Progenitor cell of endocrine pancreas (in vitro differentiated cells): Measurements from ENCODE around the gene RIOK3. TPM values are rescaled to one million over a fixed set of nuclear protein-coding genes. Genes with fewer than 3 reads are reported as not detected.

Experiments
- DNase-seq: peaks from one replicate; pipeline ENCODE4 v3.0.0; 2021; ENCODE audit warnings: low spot score; ENCODE audit not compliant: unreplicated experiment
- H3K27ac Mint-ChIP-seq: 2 replicates; pipeline ENCODE4 v1.8.0; 2021; ENCODE audit warnings: mild to moderate bottlenecking, moderate library complexity, mixed read lengths
- H3K27me3 Mint-ChIP-seq: 2 replicates; pipeline ENCODE4 v1.8.0; 2021; ENCODE audit warnings: mixed read lengths
- H3K36me3 Mint-ChIP-seq: 2 replicates; pipeline ENCODE4 v1.8.0; 2022; ENCODE audit warnings: mixed read lengths; ENCODE audit not compliant: insufficient read depth
- H3K4me1 Mint-ChIP-seq: 2 replicates; pipeline ENCODE4 v1.8.0; 2021; ENCODE audit warnings: low read depth, mixed read lengths
- H3K4me3 Mint-ChIP-seq: 2 replicates; pipeline ENCODE4 v1.8.0; 2021; ENCODE audit warnings: low read depth, mild to moderate bottlenecking, moderate library complexity, mixed read lengths
- H3K9me3 Mint-ChIP-seq: 2 replicates; pipeline ENCODE4 v1.8.0; 2021; ENCODE audit warnings: low read depth, mixed read lengths
- total RNA-seq: library from RNA; stranded (reverse); gene quantifications from 2 replicates; pipeline ENCODE4 v1.2.1, GENCODE V29; 2021
- TF ChIP-seq, protein P1 (sequence below): fragments of 200-600 bp; sonication (generic); IDR thresholded peaks from one replicate; pipeline ENCODE4 v1.5.0; 2021; ENCODE audit warnings: antibody characterized with exemption, mild to moderate bottlenecking; ENCODE audit not compliant: unreplicated experiment

RIOK3 gene
- total RNA-seq, 1 donor from 2014 or later = 52.8 TPM

DNA sequence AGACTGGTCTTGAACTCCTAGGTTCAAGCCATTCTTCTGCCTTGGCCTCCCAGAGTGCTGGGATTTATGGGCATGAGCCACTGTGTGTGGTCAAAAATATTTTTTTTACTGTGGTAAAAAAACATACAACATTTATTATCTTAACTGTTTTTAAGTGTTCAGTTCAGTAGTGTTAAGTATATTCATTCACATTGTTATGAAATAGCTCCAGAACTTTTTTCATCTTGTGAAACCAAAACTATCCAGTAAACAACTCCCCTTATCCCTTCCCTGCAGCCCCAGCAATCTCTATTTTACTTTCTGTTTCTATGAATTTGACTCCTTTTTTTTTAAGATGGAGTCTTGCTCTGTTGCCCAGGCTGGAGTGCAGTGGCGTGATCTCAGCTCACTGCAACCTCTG lies 59.6 kb downstream of the RIOK3 start:
- H3K27me3 Mint-ChIP-seq = no peaks in the 10 kb centered on the region
- TF ChIP-seq, protein P1, sequence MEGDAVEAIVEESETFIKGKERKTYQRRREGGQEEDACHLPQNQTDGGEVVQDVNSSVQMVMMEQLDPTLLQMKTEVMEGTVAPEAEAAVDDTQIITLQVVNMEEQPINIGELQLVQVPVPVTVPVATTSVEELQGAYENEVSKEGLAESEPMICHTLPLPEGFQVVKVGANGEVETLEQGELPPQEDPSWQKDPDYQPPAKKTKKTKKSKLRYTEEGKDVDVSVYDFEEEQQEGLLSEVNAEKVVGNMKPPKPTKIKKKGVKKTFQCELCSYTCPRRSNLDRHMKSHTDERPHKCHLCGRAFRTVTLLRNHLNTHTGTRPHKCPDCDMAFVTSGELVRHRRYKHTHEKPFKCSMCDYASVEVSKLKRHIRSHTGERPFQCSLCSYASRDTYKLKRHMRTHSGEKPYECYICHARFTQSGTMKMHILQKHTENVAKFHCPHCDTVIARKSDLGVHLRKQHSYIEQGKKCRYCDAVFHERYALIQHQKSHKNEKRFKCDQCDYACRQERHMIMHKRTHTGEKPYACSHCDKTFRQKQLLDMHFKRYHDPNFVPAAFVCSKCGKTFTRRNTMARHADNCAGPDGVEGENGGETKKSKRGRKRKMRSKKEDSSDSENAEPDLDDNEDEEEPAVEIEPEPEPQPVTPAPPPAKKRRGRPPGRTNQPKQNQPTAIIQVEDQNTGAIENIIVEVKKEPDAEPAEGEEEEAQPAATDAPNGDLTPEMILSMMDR = no peak
- H3K4me1 Mint-ChIP-seq = no peaks in the 10 kb centered on the region
- H3K27ac Mint-ChIP-seq = no peak overlapping the region
- no peaks in the 10 kb centered on the region for H3K9me3 Mint-ChIP-seq
- H3K4me3 Mint-ChIP-seq = no peak overlapping the region
- H3K36me3 Mint-ChIP-seq = peaks cover 26% of the 10 kb centered on the region
- DNase-seq = no peak

DNA sequence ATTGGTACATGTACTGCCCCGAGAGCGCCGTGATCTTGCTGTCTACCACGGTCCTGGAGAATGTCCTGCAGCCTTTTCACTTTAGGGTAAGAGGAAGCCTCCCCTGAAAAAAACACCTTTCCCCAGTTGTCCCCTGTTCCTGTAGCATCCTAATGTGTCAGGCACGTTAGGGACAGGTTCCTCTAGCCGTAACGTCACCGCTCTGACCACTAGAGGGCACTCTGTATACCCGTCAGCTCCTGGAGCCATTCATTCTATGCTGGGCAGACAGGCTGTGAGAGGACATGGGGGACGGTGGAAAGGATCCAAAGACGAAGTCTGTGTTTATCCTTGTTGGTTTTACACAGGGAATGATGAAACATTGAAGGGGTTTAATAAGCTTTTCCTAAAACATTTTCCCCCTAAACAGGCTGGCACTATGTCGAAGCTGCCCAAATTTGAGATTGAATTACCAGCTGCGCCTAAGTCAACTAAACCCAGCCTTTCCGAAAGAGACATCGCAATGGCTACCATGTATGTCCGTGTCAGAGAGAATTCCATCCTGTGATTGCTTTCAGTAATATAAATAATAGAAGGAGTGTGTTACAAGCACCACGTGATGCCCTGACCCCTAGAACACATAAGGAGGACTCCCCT lies 62.9 kb downstream of the RIOK3 start:
- peaks cover 30% of the 10 kb centered on the region for H3K36me3 Mint-ChIP-seq
- peak; percentile 62 for DNase-seq
- H3K27ac Mint-ChIP-seq = no peak overlapping the region
- H3K4me1 Mint-ChIP-seq = no peaks in the 10 kb centered on the region
- no peak overlapping the region for H3K4me3 Mint-ChIP-seq
- no peaks in the 10 kb centered on the region for H3K9me3 Mint-ChIP-seq
- no peaks in the 10 kb centered on the region for H3K27me3 Mint-ChIP-seq
- TF ChIP-seq, protein P1 = peak; percentile 89

DNA sequence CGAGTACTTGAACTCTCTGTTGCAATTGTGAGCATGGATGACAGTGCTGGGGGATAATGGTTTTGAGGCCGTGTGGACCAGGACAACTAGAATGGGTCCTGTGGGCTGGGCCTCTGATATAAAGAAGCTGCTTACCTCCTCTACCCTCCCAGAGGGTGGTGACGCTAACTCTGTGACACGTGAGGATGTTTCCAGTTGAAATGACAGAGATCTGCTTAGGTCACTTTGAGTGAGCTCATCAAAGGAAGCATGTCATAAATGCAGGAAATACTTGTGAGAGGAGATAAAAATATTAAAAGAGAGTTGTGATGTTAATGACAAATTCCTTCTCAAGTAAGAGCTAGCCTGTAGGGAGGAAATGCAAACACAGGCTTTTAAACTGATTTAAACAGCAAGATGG lies 66.6 kb downstream of the RIOK3 start:
- no peaks in the 10 kb centered on the region for H3K27me3 Mint-ChIP-seq
- peaks cover 41% of the 10 kb centered on the region for H3K36me3 Mint-ChIP-seq
- no peak for DNase-seq
- no peaks in the 10 kb centered on the region for H3K9me3 Mint-ChIP-seq
- H3K4me1 Mint-ChIP-seq = no peaks in the 10 kb centered on the region
- H3K27ac Mint-ChIP-seq = no peak overlapping the region
- TF ChIP-seq, protein P1 = no peak
- no peak overlapping the region for H3K4me3 Mint-ChIP-seq

DNA sequence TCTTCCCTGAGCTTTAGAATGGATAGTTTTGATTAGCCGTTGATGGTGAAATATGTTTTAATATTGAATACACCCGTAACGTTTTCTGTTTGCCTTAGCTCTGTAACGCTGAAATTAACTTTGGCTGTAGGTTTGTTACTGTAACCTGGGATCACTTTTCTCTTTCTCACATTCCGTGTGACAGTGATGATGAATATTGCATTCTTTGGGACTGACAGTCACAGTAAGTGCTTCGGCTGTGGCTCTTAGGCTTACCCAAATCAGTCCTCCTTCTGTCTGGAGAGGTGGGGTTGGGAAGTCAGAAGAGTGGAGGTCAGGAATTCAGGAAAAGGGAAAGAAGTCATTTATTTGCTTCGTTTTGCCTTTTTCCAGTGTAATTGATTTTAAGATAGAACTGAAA lies 68.2 kb downstream of the RIOK3 start:
- no peaks in the 10 kb centered on the region for H3K27me3 Mint-ChIP-seq
- no peaks in the 10 kb centered on the region for H3K4me1 Mint-ChIP-seq
- TF ChIP-seq, protein P1 = no peak
- no peaks in the 10 kb centered on the region for H3K9me3 Mint-ChIP-seq
- peaks cover 39% of the 10 kb centered on the region for H3K36me3 Mint-ChIP-seq
- no peak for DNase-seq
- no peak overlapping the region for H3K27ac Mint-ChIP-seq
- H3K4me3 Mint-ChIP-seq = no peak overlapping the region

DNA sequence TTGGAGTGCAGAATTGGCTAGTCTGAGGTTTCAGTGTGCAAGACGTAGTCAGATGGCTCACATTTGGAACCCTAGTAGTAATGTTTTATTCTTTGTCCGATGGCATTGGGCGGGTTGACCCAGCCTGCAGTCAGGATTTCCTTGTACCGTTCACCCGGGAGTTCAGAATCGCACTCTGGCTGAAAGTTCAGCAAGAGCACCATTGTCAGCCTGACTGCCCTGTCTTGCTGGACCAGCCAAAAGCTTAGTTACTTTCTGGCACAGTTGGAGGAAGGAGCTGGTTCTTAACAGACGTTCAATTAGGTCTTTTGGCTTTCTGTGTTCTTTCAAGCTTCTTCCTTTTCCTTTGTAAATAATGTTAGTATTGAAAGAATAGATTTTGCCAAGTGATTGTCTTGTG lies 68.8 kb downstream of the RIOK3 start:
- H3K27ac Mint-ChIP-seq = peak overlapping the region; percentile 26
- H3K36me3 Mint-ChIP-seq = peaks cover 42% of the 10 kb centered on the region
- no peak overlapping the region for H3K4me3 Mint-ChIP-seq
- H3K9me3 Mint-ChIP-seq = no peaks in the 10 kb centered on the region
- no peak for DNase-seq
- H3K4me1 Mint-ChIP-seq = no peaks in the 10 kb centered on the region
- H3K27me3 Mint-ChIP-seq = no peaks in the 10 kb centered on the region
- TF ChIP-seq, protein P1 = no peak
